A673 (cell line): ENCODE measurements around the gene CHST15.

Experiments
- CTCF ChIP-seq: fragments of 300-800, 200-600 bp; sonication (generic); conservative IDR thresholded peaks from 2 replicates; pipeline ENCODE4 v1.5.1; 2017; ENCODE audit warnings: low read depth, mild to moderate bottlenecking, antibody characterized with exemption, low read length, moderate library complexity, mixed read lengths
- EZH2 ChIP-seq: fragments of 200-600 bp; sonication (generic); IDR thresholded peaks from 2 replicates; pipeline ENCODE4 v1.6.1; 2017; ENCODE audit warnings: borderline replicate concordance, low read depth, mild to moderate bottlenecking, mixed read lengths, antibody characterized with exemption, low read length; ENCODE audit not compliant: poor library complexity, severe bottlenecking

DNA sequence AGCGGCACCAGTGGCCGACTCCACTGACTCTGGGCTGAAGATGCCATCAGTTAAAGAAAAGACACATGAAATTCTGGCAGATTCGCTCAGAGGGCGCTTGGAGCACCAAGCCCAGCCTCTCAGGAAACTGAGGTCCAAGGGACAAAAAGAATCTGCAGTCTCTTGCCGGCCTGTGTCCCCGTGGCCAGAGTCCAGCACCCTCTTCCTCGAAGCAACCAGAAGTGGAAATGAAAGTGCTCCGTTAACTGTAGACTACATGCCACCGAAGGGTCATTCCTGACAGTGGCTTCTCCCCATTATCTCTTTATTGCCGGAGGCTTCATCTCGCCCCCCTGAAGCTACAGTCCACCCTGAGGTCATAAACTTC is 1.0 kb upstream of the CHST15 start:
- TF ChIP-seq CTCF (no peak), EZH2 (no peak)
